Activated CD4-positive, alpha-beta T cell treated with anti-CD3 and anti-CD28 coated beads for 1 hour (primary cell): ENCODE results near the gene DNAH1.
"Not testable (repeated sequence)": the region's sequence is repeated elsewhere in the genome, so short reads cannot be mapped to it uniquely, and the experiment has no call there.

ENCODE experiments used
- DNase-seq: peaks from one replicate; pipeline ENCODE4 v3.0.0-alpha.2; 2020

Gene DNAH1

GRCh38 chr3:52313774-52314188 is 2.3 kb upstream of the DNAH1 start:
- no peak for DNase-seq

- no peak for DNase-seq
Measured at GRCh38 chr3:52314489-52314888, 1.6 kb upstream of the DNAH1 start.

- DNase-seq = no peak
Measured at GRCh38 chr3:52315006-52315405, 1.1 kb upstream of the DNAH1 start.

GRCh38 chr3:52317208-52318000 is 1.3 kb downstream of the DNAH1 start:
- DNase-seq = peak; percentile 61

DNA sequence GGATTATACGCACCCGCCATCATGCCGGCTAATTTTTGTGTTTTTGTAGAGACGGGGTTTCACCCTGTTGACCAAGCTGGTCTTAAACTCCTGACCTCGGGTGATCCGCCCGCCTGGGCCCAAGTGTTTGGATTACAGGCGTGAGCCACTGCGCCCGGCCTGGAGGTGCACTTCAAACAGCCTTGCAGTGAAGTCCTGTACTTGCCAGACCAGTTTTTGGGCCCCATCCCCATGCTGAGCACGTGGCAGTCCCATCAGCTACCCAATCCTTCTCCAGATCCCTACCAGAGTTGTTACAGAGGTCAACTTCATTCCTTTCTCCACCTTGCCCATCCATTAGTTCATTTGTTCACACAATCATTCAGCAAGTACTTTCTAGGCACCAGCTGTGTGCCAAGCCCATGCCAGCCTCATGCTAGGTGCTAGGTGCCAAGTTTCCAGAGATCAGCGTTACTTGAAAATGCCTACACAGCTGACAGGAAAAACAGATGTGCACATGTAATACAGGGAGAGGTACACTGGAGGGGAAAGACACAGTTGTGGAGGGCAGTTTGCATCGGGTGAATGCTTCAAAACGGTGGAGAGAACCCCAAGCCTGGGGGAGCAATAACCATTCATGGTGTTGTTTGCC is 2.2 kb downstream of the DNAH1 start:
- no peak for DNase-seq

DNA sequence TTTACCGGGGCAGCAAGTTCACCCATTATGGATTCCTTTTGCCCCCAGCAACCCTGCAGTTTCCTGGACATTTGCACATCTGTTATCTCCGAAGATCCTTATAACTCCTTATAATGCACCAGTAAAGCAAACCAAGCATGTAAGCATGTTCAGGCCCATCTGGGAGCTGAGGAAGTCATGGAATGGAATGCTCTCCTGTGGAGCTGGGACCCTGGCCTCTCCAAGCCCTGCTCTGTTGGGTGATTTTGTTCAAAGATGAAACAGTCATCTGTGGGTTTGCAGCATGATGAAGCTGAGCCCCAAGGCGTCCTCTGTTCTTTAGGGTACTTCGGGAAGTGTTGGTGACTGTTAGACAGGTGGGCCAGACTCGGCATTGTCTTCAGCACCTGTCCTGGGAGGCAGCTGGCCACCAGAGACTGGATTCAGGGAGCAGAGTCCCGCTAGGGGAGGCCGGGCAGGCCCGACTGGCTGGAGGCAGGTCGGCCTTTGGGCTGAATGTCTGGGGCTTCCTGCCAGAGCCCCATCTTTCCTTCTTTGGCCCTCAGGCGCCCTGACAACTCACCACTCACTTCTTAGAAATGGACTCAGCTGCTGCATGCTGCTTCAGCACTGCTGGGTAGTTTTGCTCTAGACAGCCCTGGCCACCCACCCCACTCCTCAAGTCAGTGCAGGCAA is 3.9 kb downstream of the DNAH1 start:
- DNase-seq = no peak

- no peak for DNase-seq
Measured at GRCh38 chr3:52321481-52321880, 5.4 kb downstream of the DNAH1 start.

DNA sequence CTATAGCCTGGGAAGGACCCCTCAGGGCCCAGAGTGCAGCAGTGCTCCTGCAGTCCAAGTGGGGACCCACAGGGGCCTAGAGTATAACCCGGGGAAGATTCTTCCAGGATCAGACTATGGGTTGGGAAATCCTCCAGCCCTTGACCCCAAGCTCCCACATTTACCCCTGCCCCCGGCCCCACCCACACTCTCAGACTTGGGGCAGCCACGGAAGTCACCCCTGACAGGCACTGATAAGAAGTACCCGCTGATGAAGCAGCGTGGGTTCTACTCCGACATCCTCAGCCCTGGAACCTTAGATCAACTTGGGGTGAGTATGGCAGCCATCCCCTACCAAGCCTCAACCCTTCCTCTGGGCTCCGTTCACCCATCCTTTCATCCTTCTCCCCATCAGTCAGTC is 6.3 kb downstream of the DNAH1 start:
- DNase-seq = no peak

- DNase-seq = no peak
Measured at GRCh38 chr3:52323526-52324295, 7.6 kb downstream of the DNAH1 start.

GRCh38 chr3:52324676-52325075 is 8.6 kb downstream of the DNAH1 start:
- DNase-seq = no peak

- no peak for DNase-seq
Measured at GRCh38 chr3:52325686-52326085, 9.6 kb downstream of the DNAH1 start.

DNA sequence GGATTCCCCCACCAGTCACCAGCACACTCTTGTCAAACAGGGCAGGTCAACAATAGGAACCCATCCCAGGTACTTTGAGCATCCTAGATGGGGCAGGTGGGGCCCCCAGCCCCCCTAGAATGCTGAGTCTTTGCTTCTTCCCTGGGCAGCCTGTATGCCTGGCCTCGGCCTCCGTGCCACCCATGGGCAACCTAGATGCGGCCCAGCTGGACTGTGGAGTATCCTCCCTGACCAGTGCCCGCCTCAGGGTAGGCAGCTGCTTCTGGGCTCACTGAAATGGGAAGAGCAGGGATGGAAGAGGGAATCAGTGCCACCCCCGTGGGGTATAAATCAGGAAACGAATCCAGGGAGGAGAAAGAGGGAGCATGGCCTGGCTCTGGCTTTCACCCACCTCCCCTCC is 10.9 kb downstream of the DNAH1 start:
- DNase-seq = no peak

GRCh38 chr3:52327486-52328290 is 11.6 kb downstream of the DNAH1 start:
- DNase-seq = no peak

GRCh38 chr3:52328536-52329080 is 12.5 kb downstream of the DNAH1 start:
- no peak for DNase-seq

GRCh38 chr3:52330194-52330805 is 14.2 kb downstream of the DNAH1 start:
- no peak for DNase-seq

GRCh38 chr3:52331091-52331490 is 15.0 kb downstream of the DNAH1 start:
- no peak for DNase-seq

- DNase-seq = no peak
Measured at GRCh38 chr3:52331906-52332305, 15.8 kb downstream of the DNAH1 start.

GRCh38 chr3:52333869-52334557 is 17.9 kb downstream of the DNAH1 start:
- DNase-seq = no peak

GRCh38 chr3:52338131-52338530 is 22.0 kb downstream of the DNAH1 start:
- DNase-seq = not testable (repeated sequence)

DNA sequence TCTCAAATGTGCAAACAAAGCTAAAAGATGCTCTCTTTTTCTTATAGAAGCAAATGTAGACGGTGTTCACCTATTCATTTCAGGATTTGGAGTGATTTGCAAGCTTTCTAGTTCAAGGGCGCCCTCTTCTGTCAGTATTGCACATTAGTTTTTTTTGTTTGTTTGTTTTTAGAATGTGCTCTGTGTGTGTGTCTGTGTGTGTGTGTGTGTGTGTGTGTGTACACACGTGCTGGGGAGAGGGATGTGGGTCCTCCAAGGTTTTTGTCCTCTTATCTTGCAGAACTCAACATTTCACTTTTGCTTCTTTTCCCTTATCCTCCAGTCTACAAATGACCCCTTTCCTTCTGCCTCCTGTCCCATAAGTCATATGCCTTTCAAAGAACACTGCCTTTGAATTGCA is 23.5 kb downstream of the DNAH1 start:
- no peak for DNase-seq

GRCh38 chr3:52341123-52341522 is 25.0 kb downstream of the DNAH1 start:
- DNase-seq = no peak
